ENCODE results near the gene GABRQ. TPM values are rescaled to one million over a fixed set of nuclear protein-coding genes. Genes with fewer than 3 reads are reported as not detected.

Gene GABRQ
- total and polyA plus RNA-seq, 10 donors: 0.02 to 0.09 TPM; not detected in 8

- H3K4me3 ChIP-seq: no peak overlapping the region
- no peak overlapping the region for H3K27ac ChIP-seq
- no peaks in the 10 kb centered on the region for H3K36me3 ChIP-seq
- TF ChIP-seq CTCF (IDR thresholded peaks at IDR 0.05 in 8 of 11, conservative IDR thresholded peaks at IDR 0.05 in 3 of 11): no peak
- H3K9me3 ChIP-seq: no peaks in the 10 kb centered on the region
- 7 to 72% (median 8%) methylated on average over 8 to 23 of the region's 23 CpGs for WGBS, 5 donors
- peaks cover 0 to 5% (median 0%) of the 10 kb centered on the region in 6 donors for H3K4me1 ChIP-seq
- DNase-seq: no peak
- peaks cover 0 to 57% (median 36%) of the 10 kb centered on the region in 7 donors for H3K27me3 ChIP-seq (replicated peaks in 1 of 7)
- intact Hi-C loops (cut with DNase I; ENCODE audit: low total_unique reads): no loop called here
These were observed 779 bp downstream of the GABRQ start for GRCh38 chrX:152638443-152638904.

DNA sequence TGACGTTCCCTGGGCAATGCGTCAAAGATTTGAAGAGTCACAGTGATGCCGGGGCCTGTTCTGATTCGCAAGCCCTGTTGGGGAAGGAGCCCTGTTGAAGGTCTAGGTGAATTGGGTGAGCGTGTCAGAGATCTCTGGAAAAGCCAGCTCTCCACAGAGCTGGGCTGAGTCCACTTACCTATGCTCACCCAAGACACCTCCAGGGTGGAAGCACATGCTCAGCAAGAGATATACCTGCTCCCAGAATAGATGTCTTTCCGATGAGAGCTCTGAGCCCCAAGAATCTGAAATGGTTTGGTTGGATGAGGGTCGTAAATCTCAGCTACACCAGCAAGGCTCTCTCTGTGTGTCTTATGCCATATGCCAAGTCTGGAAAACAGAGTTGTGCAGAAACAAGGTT lies 1.7 kb downstream of the GABRQ start:
- H3K27me3 ChIP-seq (replicated peaks in 1 of 7): peaks cover 0 to 57% (median 36%) of the 10 kb centered on the region in 7 donors
- intact Hi-C loops (cut with DNase I; ENCODE audit: low total_unique reads): no loop called here
- peaks cover 0 to 5% (median 0%) of the 10 kb centered on the region in 6 donors for H3K4me1 ChIP-seq
- no peaks in the 10 kb centered on the region for H3K9me3 ChIP-seq
- H3K4me3 ChIP-seq: no peak overlapping the region
- TF ChIP-seq POLR2AphosphoS5 (IDR thresholded peaks at IDR 0.05): no peak
- no peak for TF ChIP-seq POLR2A (IDR thresholded peaks at IDR 0.05)
- no peak for TF ChIP-seq CTCF (IDR thresholded peaks at IDR 0.05 in 8 of 11, conservative IDR thresholded peaks at IDR 0.05 in 3 of 11)
- H3K36me3 ChIP-seq: no peaks in the 10 kb centered on the region
- no peak for DNase-seq
- 77 to 86% (median 81%) methylated on average over 2 to 7 of the region's 7 CpGs for WGBS, 5 donors
- H3K27ac ChIP-seq: no peak overlapping the region

DNA sequence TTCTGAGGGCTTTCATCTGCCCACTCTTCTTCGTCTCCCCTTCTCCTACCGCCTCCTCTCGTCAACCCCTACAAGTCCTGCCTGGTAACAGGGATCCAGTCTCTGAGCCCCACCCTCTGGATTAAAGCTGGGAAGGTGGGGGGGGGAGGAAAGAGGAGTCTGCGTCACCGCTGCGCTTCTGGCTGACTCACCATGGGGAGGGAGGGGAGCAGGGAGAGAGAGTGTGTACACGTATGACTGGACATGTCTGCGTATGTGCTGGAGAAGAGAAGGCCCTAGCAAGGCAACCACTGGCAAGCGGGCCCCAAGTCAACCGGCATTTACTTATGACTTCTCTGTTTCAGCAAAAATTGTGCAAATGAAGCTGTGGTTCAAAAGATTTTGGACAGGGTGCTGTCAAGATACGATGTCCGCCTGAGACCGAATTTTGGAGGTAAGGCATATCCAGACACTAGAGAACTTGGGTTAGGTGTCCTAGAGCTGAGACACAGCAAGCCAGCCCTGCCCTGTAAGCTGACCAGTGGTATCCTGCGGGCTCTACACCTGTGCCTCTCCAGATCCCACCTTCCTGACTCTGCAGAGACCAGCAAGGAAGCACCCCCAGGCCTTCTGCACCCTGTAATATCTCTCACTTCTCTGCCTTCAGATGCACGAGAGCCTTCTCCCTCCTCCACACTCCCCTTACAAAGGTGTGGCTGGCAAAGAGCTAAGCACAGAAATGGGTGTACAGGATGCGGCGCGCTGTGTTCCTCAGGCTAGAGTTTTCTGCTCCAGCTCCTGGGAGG lies 2.5 kb downstream of the GABRQ start:
- peaks cover 0 to 57% (median 36%) of the 10 kb centered on the region in 7 donors for H3K27me3 ChIP-seq (replicated peaks in 1 of 7)
- H3K4me1 ChIP-seq: peaks cover 0 to 5% (median 0%) of the 10 kb centered on the region in 6 donors
- H3K4me3 ChIP-seq: no peak overlapping the region
- H3K9me3 ChIP-seq: no peaks in the 10 kb centered on the region
- TF ChIP-seq CTCF (IDR thresholded peaks at IDR 0.05 in 8 of 11, conservative IDR thresholded peaks at IDR 0.05 in 3 of 11) (no peak), POLR2AphosphoS5 (IDR thresholded peaks at IDR 0.05) (no peak), POLR2A (IDR thresholded peaks at IDR 0.05) (no peak)
- no peak for DNase-seq
- 70 to 89% (median 81%) methylated on average over 17 to 18 of the region's 18 CpGs for WGBS, 5 donors
- H3K27ac ChIP-seq: no peak overlapping the region
- intact Hi-C loops (cut with DNase I; ENCODE audit: low total_unique reads): no loop called here
- no peaks in the 10 kb centered on the region for H3K36me3 ChIP-seq

DNA sequence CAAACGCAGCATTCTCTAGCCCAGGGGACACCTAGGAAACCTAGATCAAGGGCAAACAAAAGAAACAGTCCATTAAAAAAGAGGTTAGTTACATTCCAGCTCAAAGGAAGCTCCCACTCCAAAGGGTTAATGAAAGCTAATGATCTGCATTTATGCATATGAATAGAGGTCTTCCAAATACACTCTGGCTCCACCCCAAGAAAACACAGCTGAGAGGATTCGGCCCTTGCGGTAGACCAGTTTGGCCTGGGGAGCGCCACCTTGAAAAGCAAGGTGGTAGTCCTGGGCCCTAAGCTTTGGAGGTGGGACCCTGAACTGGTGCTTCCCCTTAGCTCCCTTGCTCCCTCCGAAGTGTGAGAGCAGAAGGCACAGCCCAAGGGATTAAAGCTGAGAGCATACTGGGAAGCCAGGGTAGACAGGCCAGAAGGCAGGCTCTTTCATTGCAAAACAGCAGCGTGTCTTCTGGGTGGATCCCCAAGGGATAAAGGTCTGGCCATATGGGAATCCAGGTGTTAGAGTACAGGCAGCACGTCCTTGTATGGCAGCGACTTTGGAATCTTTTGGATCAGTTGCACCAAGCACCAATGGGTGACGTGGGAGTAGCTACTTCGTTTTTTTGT lies 3.7 kb downstream of the GABRQ start:
- no peak overlapping the region for H3K27ac ChIP-seq
- DNase-seq: no peak
- peaks cover 0 to 5% (median 0%) of the 10 kb centered on the region in 6 donors for H3K4me1 ChIP-seq
- H3K9me3 ChIP-seq: no peaks in the 10 kb centered on the region
- no peaks in the 10 kb centered on the region for H3K36me3 ChIP-seq
- WGBS, 5 donors: 56 to 82% (median 66%) methylated on average over 5 to 10 of the region's 10 CpGs
- intact Hi-C loops (cut with DNase I; ENCODE audit: low total_unique reads): no loop called here
- H3K27me3 ChIP-seq (replicated peaks in 1 of 7): peaks cover 0 to 50% (median 32%) of the 10 kb centered on the region in 7 donors
- no peak overlapping the region for H3K4me3 ChIP-seq
- no peak for TF ChIP-seq POLR2A (IDR thresholded peaks at IDR 0.05)
- no peak for TF ChIP-seq POLR2AphosphoS5 (IDR thresholded peaks at IDR 0.05)
- no peak for TF ChIP-seq CTCF (IDR thresholded peaks at IDR 0.05 in 8 of 11, conservative IDR thresholded peaks at IDR 0.05 in 3 of 11)

Measured in spleen (tissue), 11 donors.